RWPE1 (cell line): ENCODE measurements around the gene BOC.

Experiments
- CTCF ChIA-PET: fragments of 350-600 bp; sonication (Branson Sonifier 250); formaldehyde crosslinking; extraction: SDS; loops from one replicate; lab custom pipeline; 2021; lab: Yijun Ruan, JAX
- POLR2A ChIA-PET: fragments of 400-600 bp; formaldehyde crosslinking; extraction: SDS; loops from one replicate; lab custom pipeline; 2020; ENCODE audit warnings: antibody characterized with exemption; ENCODE audit not compliant: low non-redundant PET; lab: Yijun Ruan, JAX
- DNase-seq: peaks from one replicate; pipeline ENCODE4 v3.0.0; 2012; ENCODE audit warnings: low spot score
- H3K27ac ChIP-seq: fragments of 450-650 bp; 2 replicates; pipeline ENCODE4 v1.5.1; 2017
- TF ChIP-seq, protein P1 (sequence below): fragments of 450-650 bp; conservative IDR thresholded peaks from 2 replicates; pipeline ENCODE4 v1.5.1; 2017; ENCODE audit warnings: low read depth, mild to moderate bottlenecking

BOC gene

DNA sequence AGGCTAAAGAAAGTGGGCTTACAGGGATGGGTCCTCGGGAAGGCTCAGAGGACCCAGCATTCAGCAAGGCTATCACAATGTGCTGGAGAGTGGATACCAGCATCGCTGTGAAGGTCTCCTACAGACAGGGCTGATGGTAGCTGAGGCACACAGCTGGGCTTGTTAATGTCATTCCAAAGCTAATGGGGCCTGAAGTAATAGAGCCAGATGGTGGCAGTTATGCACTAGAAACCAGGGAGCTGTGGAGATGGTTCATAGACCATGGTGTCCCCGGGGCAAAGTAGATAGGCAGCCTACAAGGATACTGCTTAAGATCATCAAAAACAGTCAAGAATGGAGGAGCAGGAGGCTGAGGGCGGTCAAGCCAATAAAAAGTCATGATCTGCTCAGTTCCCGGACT is 24.8 kb upstream of the BOC start:
- no peak overlapping the region for H3K27ac ChIP-seq
- no peak for DNase-seq
- TF ChIP-seq, protein P1, sequence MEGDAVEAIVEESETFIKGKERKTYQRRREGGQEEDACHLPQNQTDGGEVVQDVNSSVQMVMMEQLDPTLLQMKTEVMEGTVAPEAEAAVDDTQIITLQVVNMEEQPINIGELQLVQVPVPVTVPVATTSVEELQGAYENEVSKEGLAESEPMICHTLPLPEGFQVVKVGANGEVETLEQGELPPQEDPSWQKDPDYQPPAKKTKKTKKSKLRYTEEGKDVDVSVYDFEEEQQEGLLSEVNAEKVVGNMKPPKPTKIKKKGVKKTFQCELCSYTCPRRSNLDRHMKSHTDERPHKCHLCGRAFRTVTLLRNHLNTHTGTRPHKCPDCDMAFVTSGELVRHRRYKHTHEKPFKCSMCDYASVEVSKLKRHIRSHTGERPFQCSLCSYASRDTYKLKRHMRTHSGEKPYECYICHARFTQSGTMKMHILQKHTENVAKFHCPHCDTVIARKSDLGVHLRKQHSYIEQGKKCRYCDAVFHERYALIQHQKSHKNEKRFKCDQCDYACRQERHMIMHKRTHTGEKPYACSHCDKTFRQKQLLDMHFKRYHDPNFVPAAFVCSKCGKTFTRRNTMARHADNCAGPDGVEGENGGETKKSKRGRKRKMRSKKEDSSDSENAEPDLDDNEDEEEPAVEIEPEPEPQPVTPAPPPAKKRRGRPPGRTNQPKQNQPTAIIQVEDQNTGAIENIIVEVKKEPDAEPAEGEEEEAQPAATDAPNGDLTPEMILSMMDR, result no peak
- POLR2A ChIA-PET, result no interaction called here
- CTCF ChIA-PET, result no interaction called here

DNA sequence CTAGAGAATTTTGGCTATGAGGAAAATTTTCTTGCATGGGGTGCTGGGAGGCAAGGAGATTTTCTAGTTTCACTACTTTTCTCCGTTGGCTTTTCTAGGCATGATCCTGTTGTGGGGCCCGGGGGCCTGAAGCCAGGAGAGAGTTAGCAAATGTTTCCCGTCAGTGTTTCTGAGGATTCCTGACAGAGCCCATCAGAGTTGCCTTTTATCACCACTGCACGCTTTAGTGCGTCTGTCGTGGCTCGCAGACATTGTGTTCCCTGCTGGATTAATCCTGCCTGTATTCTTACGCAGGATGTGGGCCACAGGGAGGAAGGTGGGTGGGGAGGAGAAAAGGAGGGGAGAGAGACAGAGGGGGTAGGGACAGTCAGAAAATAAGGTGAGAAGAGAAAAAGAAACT is 18.1 kb upstream of the BOC start:
- DNase-seq, result no peak
- ChIA-PET CTCF (interaction anchor here (0.6 kb wide), 1 partner anchor 368 kb away, joined by 3 read pairs; no protein-coding TSS in a partner anchor), POLR2A (no interaction called here)
- TF ChIP-seq, protein P1, result no peak
- H3K27ac ChIP-seq, result no peak overlapping the region

- TF ChIP-seq, protein P1, result no peak
- POLR2A ChIA-PET, result no interaction called here
- H3K27ac ChIP-seq, result no peak overlapping the region
- no peak for DNase-seq
- CTCF ChIA-PET, result interaction anchor here (0.6 to 0.7 kb wide), 2 partner anchors 8 to 367 kb away, joined by 3 read pairs; no protein-coding TSS in a partner anchor
Observed at GRCh38 chr3:113193719-113194118, 17.6 kb upstream of the BOC start.

- TF ChIP-seq, protein P1, result no peak
- POLR2A ChIA-PET, result no interaction called here
- H3K27ac ChIP-seq, result no peak overlapping the region
- CTCF ChIA-PET, result interaction anchor here (0.6 to 0.7 kb wide), 2 partner anchors 28 to 788 kb away, joined by 3 read pairs; no protein-coding TSS in a partner anchor
- no peak for DNase-seq
Observed at GRCh38 chr3:113194823-113195401, 16.4 kb upstream of the BOC start.

DNA sequence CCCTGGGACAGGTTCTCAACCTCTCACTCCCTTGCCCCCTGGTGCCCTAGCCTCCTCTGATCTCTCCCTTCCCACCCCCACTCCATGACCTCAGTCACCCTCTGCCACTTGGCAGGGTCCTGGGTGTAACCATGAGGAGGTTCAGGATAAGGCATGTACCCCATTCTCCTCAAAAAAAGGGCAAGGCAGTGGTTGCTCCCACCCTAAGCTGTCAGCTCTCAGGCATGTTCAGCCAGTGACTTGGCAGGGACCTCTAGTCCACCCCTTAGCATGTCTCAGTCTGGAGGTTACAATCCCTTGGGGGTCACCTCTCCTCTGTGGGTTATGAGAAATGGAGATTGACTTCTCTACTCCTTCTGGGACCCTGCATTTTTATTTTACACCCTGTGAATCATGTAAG is 11.0 kb upstream of the BOC start:
- CTCF ChIA-PET, result no interaction called here
- DNase-seq, result no peak
- H3K27ac ChIP-seq, result no peak overlapping the region
- TF ChIP-seq, protein P1, result no peak
- POLR2A ChIA-PET, result no interaction called here

DNA sequence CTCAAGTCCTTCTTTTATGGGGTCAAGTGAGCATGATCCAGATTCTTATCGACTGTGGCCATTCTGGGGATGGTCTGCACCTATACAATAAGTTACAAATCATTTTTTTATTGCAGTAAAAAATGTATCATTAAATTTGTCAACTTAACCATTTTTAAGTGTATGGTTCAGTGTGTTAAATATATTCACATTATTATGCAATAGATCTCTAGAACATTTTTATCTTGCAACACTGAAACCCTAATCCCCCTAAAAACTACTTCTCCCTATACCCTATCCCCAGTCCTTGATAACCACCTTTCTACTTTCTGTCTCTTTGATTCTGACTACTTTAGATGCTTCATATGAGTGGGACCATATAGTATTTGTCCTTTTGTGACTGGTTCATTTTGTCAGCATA is 10.4 kb upstream of the BOC start:
- POLR2A ChIA-PET, result no interaction called here
- TF ChIP-seq, protein P1, result no peak
- CTCF ChIA-PET, result no interaction called here
- no peak overlapping the region for H3K27ac ChIP-seq
- no peak for DNase-seq
